Transverse colon (tissue), 4 donors: ENCODE data around the gene UBE2E2. TPM values are rescaled to one million over a fixed set of nuclear protein-coding genes. Genes with fewer than 3 reads are reported as not detected.

ENCODE experiments used
- DNase-seq: peaks from one replicate; pipeline ENCODE4 v3.0.0-alpha.2; 2019
- H3K27ac ChIP-seq, 4 donors: fragments of 200-600 bp; sonication (generic); 2 replicates each; pipeline ENCODE4 v1.5.1; 2016 to 2018; ENCODE audit warnings: inconsistent platforms in 4 of 4
- H3K27me3 ChIP-seq: fragments of 200-600 bp; sonication (generic); 2 replicates; pipeline ENCODE4 v1.5.1; 2017; ENCODE audit warnings: inconsistent platforms
- H3K36me3 ChIP-seq, 4 donors: fragments of 200-600 bp; sonication (generic); 2 replicates each; pipeline ENCODE4 v1.5.1; 2017 to 2019; ENCODE audit warnings: inconsistent platforms in 4 of 4
- H3K4me1 ChIP-seq, 4 donors: fragments of 200-600 bp; sonication (generic); 2 replicates each; pipeline ENCODE4 v1.5.1; 2017 to 2020; ENCODE audit warnings: inconsistent platforms in 4 of 4
- H3K4me3 ChIP-seq, 4 donors: fragments of 200-600 bp; sonication (generic); 1 replicate in 1 of 4; 2 replicates in 3 of 4; pipeline versions ENCODE4 v1.5.1 to v1.6.1; 2017 to 2019; ENCODE audit warnings: inconsistent platforms in 4 of 4
- H3K9me3 ChIP-seq, 2 donors: fragments of 200-600 bp; sonication (generic); 2 replicates each; pipeline ENCODE4 v1.5.1; 2017 to 2019; ENCODE audit warnings: inconsistent platforms in 2 of 2
- EP300 ChIP-seq: sonication (generic); formaldehyde crosslinking; IDR thresholded peaks from one replicate; pipeline ENCODE4 v1.6.1; 2017; ENCODE audit warnings: antibody characterized with exemption, low read depth
- POLR2A ChIP-seq: fragments of 450-650 bp; IDR thresholded peaks from one replicate; pipeline ENCODE4 v1.6.1; 2016; ENCODE audit warnings: antibody characterized with exemption, mild to moderate bottlenecking, moderate library complexity
- POLR2AphosphoS5 ChIP-seq, 3 donors: sonication (generic); formaldehyde crosslinking; IDR thresholded peaks; one replicate each; pipeline ENCODE4 v1.6.1; 2016; ENCODE audit warnings: antibody characterized with exemption in 3 of 3
- WGBS, 2 donors: methylation state at CpG; one replicate each; pipeline ENCODE4 v1.1.5; 2018; ENCODE audit warnings: low coverage in 1 of 2; 5-methylcytosine and 5-hydroxymethylcytosine counted together
- in situ Hi-C, 4 donors: fragments of 200-750 bp; cut with MboI; loops; one replicate each; pipeline versions ENCODE4 v1.15.0 to v1.15.1; 2017; ENCODE audit warnings: low sequenced_read_pairs in 3 of 4, low pct_ligation_motif_present in 1 of 4, low pct_unique_long_range_greater_than_20kb in 1 of 4
- intact Hi-C: fragments of 100-400 bp; cut with DNase I; formaldehyde crosslinking; loops from one replicate; pipeline ENCODE4 v1.15.1; 2023; ENCODE audit warnings: low total_unique reads
- total RNA-seq, 4 donors: library from RNA; depleted of rRNA; stranded (reverse); fragments of >200 nt; gene quantifications; one replicate each; pipeline ENCODE4 v1.1.0, GENCODE V29; 2016
- TF ChIP-seq, protein P1 (sequence below), 5 experiments: fragments of 200-600 bp in 3 of 5; fragments of 450-650 bp in 2 of 5; sonication (generic) in 3 of 5; IDR thresholded peaks; 1 replicate in 2 of 5; 2 replicates in 3 of 5; pipeline ENCODE4 v1.5.1; 2016 to 2017; ENCODE audit warnings: antibody characterized with exemption in 5 of 5, inconsistent platforms in 3 of 5, mild to moderate bottlenecking in 2 of 5, moderate library complexity in 1 of 5

UBE2E2 gene
- total RNA-seq, 4 donors from 2014 or later = 5.4 to 133 (median 7.6) TPM

GRCh38 chr3:23550402-23550801 is 347.3 kb downstream of the UBE2E2 start:
- no peaks in the 10 kb centered on the region for H3K27me3 ChIP-seq
- no peak for DNase-seq
- TF ChIP-seq POLR2A (no peak), EP300 (no peak), POLR2AphosphoS5 (IDR thresholded peaks at IDR 0.05) (no peak)
- TF ChIP-seq, protein P1, sequence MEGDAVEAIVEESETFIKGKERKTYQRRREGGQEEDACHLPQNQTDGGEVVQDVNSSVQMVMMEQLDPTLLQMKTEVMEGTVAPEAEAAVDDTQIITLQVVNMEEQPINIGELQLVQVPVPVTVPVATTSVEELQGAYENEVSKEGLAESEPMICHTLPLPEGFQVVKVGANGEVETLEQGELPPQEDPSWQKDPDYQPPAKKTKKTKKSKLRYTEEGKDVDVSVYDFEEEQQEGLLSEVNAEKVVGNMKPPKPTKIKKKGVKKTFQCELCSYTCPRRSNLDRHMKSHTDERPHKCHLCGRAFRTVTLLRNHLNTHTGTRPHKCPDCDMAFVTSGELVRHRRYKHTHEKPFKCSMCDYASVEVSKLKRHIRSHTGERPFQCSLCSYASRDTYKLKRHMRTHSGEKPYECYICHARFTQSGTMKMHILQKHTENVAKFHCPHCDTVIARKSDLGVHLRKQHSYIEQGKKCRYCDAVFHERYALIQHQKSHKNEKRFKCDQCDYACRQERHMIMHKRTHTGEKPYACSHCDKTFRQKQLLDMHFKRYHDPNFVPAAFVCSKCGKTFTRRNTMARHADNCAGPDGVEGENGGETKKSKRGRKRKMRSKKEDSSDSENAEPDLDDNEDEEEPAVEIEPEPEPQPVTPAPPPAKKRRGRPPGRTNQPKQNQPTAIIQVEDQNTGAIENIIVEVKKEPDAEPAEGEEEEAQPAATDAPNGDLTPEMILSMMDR (IDR thresholded peaks at IDR 0.05) = no peak
- H3K27ac ChIP-seq = no peak overlapping the region
- H3K4me1 ChIP-seq = no peaks in the 10 kb centered on the region
- no peaks in the 10 kb centered on the region for H3K9me3 ChIP-seq
- no peak overlapping the region for H3K4me3 ChIP-seq
- H3K36me3 ChIP-seq = no peaks in the 10 kb centered on the region
- in situ Hi-C loops = no loop called here
- 88 to 97% methylated on average over 1 of the region's 1 CpG for WGBS, 2 donors
- intact Hi-C loops = no loop called here

DNA sequence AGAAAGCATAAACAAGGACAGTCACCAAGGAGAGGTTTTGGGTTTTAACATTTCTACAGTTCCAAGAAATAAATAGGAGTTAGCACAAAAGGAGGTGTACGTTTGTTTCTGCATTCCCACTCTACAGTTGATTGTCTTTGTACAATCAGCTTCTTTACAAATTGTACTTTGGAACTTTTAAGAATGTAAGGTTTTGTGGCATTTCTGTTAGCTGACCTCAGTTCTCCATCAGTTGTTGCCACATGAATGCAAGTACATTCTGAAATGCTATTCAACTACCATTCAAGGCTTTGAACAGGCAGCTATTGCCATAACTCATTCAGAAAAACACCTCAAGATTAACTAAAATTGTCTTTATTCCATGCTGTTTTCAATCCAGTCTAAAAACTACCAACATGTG is 349.4 kb downstream of the UBE2E2 start:
- intact Hi-C loops (no loop called here), in situ Hi-C loops (no loop called here)
- Histone ChIP-seq H3K4me1 (no peaks in the 10 kb centered on the region), H3K27ac (no peak overlapping the region), H3K4me3 (no peak overlapping the region), H3K36me3 (no peaks in the 10 kb centered on the region), H3K27me3 (no peaks in the 10 kb centered on the region), H3K9me3 (no peaks in the 10 kb centered on the region)
- TF ChIP-seq POLR2A (no peak), EP300 (no peak), POLR2AphosphoS5 (IDR thresholded peaks at IDR 0.05) (no peak)
- TF ChIP-seq, protein P1 (IDR thresholded peaks at IDR 0.05) = no peak
- DNase-seq = no peak
- WGBS, 2 donors = 67 to 84% methylated on average over 1 of the region's 1 CpG

GRCh38 chr3:23553353-23553752 is 350.2 kb downstream of the UBE2E2 start:
- H3K4me3 ChIP-seq = no peak overlapping the region
- H3K36me3 ChIP-seq = no peaks in the 10 kb centered on the region
- H3K4me1 ChIP-seq = no peaks in the 10 kb centered on the region
- DNase-seq = no peak
- H3K9me3 ChIP-seq = no peaks in the 10 kb centered on the region
- WGBS, 2 donors = 38 to 40% methylated on average over 3 of the region's 3 CpGs
- in situ Hi-C loops (no loop called here), intact Hi-C loops (no loop called here)
- H3K27me3 ChIP-seq = no peaks in the 10 kb centered on the region
- TF ChIP-seq EP300 = no peak
- no peak for TF ChIP-seq POLR2AphosphoS5 (IDR thresholded peaks at IDR 0.05)
- TF ChIP-seq POLR2A = no peak
- TF ChIP-seq, protein P1 (IDR thresholded peaks at IDR 0.05) = no peak
- no peak overlapping the region for H3K27ac ChIP-seq

DNA sequence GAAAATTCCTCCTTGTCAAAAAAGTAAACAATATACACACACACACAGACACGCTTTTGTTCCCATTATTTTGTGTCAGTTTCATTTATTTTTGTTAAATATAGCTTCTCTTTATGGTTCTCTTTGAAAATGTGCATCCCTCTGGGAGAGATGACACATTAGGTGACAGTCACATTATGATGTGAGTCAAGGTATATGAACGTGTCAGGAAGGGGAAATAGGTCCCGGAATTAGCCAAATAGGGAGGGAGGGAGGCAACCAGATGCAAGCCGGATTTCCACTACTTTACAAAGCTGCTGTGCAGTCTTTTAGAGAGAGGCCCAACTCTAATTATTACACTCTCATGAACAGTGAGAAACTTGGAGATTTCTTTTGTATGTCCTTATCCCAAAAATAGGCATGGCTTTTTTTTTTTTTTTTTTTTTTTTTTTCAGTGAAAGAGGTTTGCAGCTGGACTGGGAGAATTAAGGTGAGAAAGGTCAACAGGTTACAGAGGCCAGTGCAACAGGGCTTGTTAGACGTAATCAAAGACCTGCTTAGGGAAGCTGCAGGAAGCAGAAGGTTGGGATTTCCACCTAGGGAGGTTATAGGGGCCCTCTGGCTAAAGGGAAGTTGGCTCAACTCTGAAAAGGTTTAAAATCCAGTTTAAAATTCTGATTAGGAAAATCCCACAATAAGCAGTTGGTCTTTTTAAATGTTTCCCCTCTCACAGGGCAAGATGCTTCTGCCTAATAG is 362.1 kb downstream of the UBE2E2 start:
- no peak overlapping the region for H3K27ac ChIP-seq
- TF ChIP-seq EP300 (no peak), POLR2A (no peak), POLR2AphosphoS5 (IDR thresholded peaks at IDR 0.05) (no peak)
- TF ChIP-seq, protein P1 (IDR thresholded peaks at IDR 0.05) = no peak
- DNase-seq = no peak
- no peak overlapping the region for H3K4me3 ChIP-seq
- H3K27me3 ChIP-seq = no peaks in the 10 kb centered on the region
- no peaks in the 10 kb centered on the region for H3K9me3 ChIP-seq
- peaks cover 0 to 6% (median 0%) of the 10 kb centered on the region in 4 donors for H3K4me1 ChIP-seq
- 78 to 83% methylated on average over 5 of the region's 5 CpGs for WGBS, 2 donors
- intact Hi-C loops = no loop called here
- in situ Hi-C loops = no loop called here
- no peaks in the 10 kb centered on the region for H3K36me3 ChIP-seq
